ENCODE measurements around the gene RASSF5. TPM values are rescaled to one million over a fixed set of nuclear protein-coding genes. Genes with fewer than 3 reads are reported as not detected.

RASSF5 gene
- total and polyA plus RNA-seq, 2 of the 13 experiments (the other 11 are each of a cell fraction or from before 2014, with no cell fraction given): 0.18 to 0.40 TPM

GRCh38 chr1:206480211-206480610 is 27.1 kb upstream of the RASSF5 start:
- DNase-seq (ENCODE audit: low spot score) (no peak), FAIRE-seq (no peak), ATAC-seq (no peak)
- no peak overlapping the region for H3K27ac ChIP-seq (ENCODE audit: extremely low read length, insufficient read depth, low read length)
- BruUV-seq (replicated peaks): no TSS peak
- no peaks in the 10 kb centered on the region for H3K9me3 ChIP-seq (ENCODE audit: low read length)
- no peak overlapping the region for H2AFZ ChIP-seq (ENCODE audit: low read length)
- H3K79me2 ChIP-seq (ENCODE audit: insufficient read depth, low read length): no peaks in the 10 kb centered on the region
- no peaks in the 10 kb centered on the region for H4K20me1 ChIP-seq (ENCODE audit: insufficient read depth, low read length)
- ChIA-PET CTCF (ENCODE audit: low intra/inter-chr PET ratio, low total read pairs) (interaction anchor here (1.3 to 1.4 kb wide), 2 partner anchors 18 to 104 kb away, joined by 4 to 5 read pairs; no protein-coding TSS in a partner anchor), POLR2A (no interaction called here)
- TF ChIP-seq ZNF414 (CRISPR knock-in tag; IDR thresholded peaks at IDR 0.05) (no peak), SNAPC4 (CRISPR knock-in tag; IDR thresholded peaks at IDR 0.05) (no peak), IRX3 (CRISPR knock-in tag; IDR thresholded peaks at IDR 0.05; ENCODE audit: borderline replicate concordance, low read depth) (no peak), AGO2 (optimal IDR thresholded peaks at IDR 0.05; ENCODE audit: low read depth, low read length) (no peak), NFAT5 (CRISPR knock-in tag; IDR thresholded peaks at IDR 0.05) (no peak), ZNF747 (CRISPR knock-in tag; IDR thresholded peaks at IDR 0.05; ENCODE audit: borderline replicate concordance) (no peak), ZNF761 (CRISPR knock-in tag; conservative IDR thresholded peaks at IDR 0.05) (no peak), LCORL (IDR thresholded peaks at IDR 0.05) (no peak), LCORL (CRISPR knock-in tag; IDR thresholded peaks at IDR 0.05) (no peak), SRSF1 (optimal IDR thresholded peaks at IDR 0.05; ENCODE audit: low read depth, low read length) (no peak)
- H3K9ac ChIP-seq (ENCODE audit: insufficient read depth, low read depth, low read length): no peak overlapping the region
- H3K4me1 ChIP-seq (ENCODE audit: insufficient read depth, low read length): no peaks in the 10 kb centered on the region
- H3K36me3 ChIP-seq (replicated peaks in 1 of 2; ENCODE audit: control insufficient read depth in 1 of 2, insufficient read depth in 2 of 2, low read length in 2 of 2): peaks cover 6 to 21% of the 10 kb centered on the region in 2 experiments; a peak in 4 of 5 replicates
- no peak overlapping the region for H3K4me3 ChIP-seq (replicated peaks in 1 of 3; ENCODE audit: insufficient read depth in 1 of 3, low read depth in 2 of 3, low read length in 3 of 3)
- H3K27me3 ChIP-seq (ENCODE audit: control insufficient read depth in 1 of 2, insufficient read depth in 2 of 2, low read length in 2 of 2): no peaks in the 10 kb centered on the region
- in situ Hi-C loops (cut with HindIII; ENCODE audit: extremely low pct_ligation_motif_present, low pct_unique_long_range_greater_than_20kb): no loop called here
- WGBS (ENCODE audit: low lambda C conversion rate): 97% methylated on average over 4 of the region's 8 CpGs
- H3K4me2 ChIP-seq (ENCODE audit: low read depth, low read length): no peak overlapping the region
- intact Hi-C loops (cut with micrococcal nuclease; ENCODE audit: unreplicated experiment): loop anchor here (1.0 kb wide), 1 partner anchor 16 kb away; no protein-coding TSS in a partner anchor
